Renal pelvis (tissue), 4 donors: ENCODE results near the gene MATCAP1. TPM values are rescaled to one million over a fixed set of nuclear protein-coding genes. Genes with fewer than 3 reads are reported as not detected.

Source experiments
- DNase-seq: peaks from one replicate; pipeline ENCODE4 v3.0.0-alpha.2; 2013
- polyA plus RNA-seq, 3 donors: library from polyadenylated mRNA; unstranded; fragments of 120-200 nt; gene quantifications; one replicate each; pipeline ENCODE4 v1.2.1, GENCODE V29; 2013; ENCODE audit not compliant: insufficient read length in 3 of 3

Gene MATCAP1
- polyA plus RNA-seq, 3 donors, result 34.7 to 53.0 (median 50.1) TPM

DNA sequence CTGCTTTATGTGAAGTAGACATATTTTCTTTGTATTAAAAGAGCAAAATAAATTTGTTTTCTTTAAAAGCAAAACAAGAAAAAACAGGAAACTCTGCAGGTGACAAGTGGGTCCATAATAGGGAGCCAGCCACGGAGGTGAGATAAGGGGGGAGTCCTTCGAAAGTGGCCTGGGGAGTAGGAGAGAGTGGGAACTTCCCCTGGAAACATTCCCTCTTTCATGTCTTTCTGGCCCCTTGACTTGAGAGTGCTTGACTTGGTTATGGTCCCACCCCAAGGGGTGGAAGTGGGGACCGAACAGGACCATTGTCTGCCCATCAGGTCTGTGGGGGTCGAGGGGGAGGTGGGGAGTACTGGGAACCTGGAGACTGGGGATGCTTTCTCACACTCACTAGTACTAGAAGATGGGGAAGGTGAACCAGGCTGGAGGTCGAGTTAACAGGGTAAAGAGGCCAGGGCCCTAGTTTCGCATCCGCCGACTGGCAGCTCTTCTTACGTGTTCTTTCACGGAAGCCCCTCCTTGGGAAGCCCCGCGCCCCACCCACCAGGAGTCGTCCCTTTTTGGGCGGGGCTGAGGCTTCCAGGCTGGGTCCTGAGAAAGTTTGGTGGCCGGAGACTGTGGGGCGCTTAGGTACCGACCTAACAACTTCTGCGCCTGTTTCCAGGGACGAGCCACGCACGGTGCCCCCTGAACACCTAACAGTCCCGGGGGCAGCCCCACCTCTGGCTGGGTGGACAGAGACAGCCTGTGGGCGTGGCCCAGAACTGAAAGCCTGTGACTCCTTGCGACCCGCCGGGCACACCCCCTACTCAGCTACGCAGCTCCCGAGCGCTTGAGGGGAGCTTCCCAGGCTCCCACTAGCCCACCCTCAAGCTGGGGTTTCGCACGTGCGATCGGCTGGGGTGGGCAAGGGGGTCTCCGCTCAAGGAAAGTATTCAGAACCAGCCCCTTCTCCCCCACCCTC lies 24.8 kb downstream of the MATCAP1 start:
- no peak for DNase-seq

DNA sequence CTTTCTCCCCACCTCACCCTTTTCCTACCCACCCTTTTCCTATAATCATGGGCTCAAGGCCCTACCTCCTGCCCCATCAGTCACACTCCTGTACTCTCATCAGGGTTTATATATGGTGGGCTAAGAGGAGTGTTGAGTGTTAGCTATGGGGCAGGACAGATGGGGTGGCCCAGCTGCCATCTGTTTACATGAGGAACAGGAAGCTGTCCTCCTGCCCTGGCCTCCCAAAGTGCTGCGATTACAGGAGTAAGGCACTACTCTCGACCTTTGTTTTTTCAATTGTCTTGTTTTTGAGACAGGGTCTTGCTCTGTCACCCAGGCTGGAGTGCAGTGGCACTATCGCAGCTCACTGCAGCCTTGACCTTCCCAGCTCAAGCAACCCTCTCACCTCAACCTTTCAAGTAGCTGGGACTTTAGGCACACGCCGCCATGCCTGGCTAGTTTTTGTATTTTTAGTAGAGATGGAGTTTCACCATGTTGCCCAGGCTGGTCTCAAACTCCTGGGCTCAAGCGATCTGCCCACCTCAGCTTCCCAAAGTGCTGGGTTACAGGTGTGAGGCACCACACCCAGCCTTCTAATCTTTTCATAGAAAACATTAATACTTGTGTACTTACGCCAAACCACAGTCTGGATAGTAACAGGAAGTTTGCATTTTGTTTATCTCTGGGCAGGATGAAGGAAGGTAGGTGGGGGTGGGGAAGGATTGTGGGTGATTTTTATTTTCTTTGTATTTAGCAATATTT lies 25.7 kb downstream of the MATCAP1 start:
- DNase-seq, result no peak

DNA sequence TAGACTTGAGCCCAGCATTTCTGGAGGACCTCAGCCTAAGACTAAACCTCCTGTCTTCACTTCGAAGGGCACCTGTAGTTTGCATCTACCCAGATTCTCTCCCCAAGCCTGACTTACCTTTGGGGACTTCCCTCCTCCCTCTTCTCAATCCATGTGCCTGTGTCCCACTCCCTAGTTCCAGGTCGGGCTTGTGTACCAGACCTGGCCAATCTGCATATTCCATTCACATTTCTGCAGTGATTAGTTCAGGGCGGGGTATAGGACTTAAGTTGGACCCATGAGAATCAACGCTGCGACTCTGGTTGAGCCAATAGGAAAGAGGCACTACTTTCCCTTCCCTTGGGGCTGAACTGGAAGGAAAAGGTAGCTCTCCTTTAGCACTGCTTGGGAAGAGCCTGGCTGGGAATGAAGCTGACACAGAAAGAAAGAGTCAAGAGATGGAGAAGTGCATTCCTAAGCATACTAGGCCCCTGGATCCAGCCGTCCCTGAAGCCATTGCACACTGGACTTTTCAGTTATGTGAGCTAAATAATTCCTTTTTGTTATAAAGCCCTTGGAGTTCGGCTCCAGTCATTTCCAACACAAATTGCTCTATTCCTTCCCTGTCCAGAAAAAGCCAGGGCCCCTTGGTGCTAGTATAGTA lies 26.5 kb downstream of the MATCAP1 start:
- no peak for DNase-seq

DNA sequence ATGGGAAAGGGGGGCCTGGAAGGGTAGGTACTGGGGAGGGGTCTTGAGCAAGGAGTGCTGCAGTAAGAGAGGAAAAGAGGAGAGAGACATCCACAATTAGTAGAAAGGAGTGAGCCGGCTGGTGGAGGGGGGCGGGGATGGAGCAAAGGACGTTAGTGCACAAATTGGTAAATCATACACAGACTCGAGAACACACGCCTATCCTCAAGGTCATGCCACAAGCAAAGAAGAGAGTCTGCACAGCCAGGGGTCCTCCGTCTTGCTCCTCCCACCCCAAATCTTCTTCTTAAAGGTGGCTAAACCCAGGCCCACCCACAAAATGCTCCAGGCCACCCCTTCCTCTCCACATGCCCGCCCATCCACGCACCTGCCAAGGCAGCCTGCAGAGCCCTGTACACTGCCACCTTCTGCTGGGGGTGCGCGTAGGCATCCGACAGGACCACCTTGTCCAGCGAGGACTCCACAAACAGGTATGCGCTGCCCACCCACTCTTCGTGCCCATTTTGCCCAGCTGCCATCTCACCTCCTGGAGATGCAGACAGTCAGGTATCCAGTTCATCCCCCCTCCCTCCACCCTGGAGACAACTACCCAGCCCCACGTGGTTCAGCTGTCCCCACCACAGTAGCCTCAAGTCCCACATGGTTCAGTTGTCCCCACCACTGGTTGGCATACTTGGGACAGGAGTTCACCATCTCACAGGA lies 27.5 kb downstream of the MATCAP1 start:
- no peak for DNase-seq

DNA sequence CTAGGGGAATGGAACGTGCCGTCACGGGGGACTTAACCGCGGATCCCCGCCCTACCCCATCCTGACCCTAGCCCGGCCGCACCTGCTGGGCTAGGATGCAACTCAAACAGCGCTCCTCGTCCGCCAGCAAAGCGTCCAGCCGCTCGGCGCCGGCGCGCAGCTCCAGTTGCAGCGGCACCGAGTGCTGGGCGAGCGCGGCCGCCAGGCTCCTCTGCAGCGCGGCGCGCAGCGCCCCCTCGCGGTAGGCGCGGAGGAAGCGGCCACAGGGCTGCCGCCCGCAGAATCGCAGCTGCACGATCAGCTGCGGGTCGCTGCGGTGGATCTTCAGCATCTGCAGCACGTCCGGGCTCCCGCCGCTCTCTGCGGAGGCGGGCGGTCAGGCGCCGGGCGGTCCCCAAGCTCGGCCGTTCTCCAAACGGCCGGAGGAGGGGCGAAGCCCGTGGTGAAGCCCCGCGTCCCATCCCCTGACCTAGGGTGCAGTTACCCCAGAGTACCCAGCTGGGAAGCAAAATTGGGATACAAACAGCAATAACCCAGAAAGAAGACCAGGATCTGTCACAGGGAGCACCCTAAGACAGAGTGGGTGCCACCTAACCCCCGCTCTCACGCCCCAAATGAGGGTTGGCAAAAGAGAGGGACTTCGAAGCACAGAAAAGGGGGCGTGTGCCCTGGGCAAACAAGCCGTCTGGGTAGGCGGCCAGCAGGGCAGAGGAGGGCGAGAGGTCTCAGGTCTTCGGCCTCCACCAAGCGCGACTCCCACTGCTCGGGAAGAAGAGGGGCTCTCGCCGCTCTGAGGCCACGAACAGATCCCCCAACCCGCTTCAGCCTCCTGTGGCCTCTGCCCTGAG lies 28.2 kb downstream of the MATCAP1 start:
- DNase-seq, result peak; percentile 69

DNA sequence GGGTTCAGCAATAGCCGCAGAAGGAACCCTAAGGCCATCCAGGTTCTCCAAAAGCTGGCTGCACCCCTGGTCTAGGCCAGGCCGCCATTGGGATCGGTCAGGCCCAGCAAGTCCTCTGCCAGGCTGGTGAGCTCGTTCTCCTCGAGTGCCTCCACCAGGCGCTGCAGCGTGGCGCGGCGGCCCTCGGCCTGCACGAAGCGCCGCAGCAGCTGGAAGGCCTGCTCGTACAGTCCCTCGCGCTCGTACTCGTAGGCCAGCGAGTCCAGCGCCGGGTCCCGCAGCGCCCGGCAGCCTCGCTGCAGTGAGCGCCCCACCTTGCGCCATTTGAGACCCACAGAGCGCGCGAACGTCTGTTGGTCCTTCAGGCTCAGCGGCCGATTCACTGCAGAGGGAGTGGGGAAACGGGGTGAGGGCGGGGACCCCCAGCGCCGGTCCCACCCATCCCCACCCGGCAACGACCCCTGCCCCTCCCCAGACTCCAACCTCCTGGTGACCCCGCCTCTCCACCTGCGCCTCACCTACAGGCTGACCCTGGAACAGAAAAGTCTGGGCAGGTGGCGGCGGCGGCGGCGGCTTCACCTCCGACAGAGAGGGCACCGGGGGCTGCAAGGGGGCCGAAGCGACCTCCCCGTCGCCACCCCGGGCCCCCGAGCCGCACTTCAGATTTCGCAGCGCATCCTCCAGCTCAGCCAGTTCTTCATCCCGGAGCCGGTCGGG lies 29.0 kb downstream of the MATCAP1 start:
- no peak for DNase-seq

DNA sequence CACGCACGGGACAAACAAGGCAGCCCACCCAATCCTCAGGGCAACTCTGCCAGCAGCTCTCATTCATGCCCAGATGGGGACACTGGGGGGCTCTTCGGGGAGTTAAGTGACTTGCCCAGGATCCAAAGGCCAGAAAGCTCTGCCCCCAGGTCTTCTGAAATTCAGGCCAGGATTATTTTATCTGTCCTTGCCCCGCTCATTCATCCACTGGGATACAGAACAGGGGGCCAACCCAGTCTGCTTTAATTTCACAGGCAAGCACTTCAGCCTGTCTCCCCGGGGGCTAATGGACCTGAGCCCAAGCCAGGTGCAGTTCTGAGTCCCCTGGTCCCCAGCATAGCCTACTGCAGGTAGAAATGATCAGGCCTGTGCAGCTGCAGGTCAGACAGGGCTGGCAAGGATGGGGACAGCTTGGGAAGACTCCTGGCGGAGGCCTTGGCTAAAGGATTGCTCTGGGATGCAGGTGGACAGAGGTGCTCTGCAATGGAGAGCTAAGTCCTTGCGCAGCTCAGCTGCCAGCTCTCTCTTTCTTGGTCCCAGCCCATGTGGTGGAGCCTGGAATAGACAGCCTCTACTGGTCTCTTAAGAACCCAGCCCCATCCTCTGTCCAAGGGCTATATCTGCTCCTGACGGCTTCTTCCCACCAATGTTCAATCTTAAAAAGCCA lies 32.2 kb downstream of the MATCAP1 start:
- DNase-seq, result no peak

DNA sequence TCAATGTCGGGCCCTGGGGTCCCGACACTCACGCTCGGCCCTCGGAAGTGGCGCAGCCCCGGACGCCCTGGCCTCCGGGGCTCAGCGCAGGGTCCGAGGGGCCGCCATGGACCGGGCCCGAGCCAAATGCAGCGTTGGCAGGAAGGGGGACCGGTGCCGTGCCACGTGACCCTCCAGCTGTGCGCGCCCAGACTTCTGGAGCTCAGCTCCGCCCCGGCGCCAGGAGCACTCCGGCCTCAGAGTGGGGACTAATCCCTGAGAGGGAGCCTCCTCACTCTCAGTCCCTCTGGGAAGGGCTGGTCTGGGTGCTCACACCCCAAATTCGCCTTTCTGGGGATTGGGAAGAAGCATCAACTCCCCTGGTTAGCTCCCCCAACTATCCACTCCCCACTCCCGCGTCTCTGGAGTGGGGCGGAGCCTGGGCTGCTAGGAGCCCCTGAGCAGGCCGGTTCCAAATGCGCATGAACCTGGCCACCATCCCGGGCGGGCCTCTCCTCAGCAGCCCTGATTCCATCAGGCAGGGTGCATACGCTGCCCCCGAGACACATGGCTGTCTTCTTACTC lies 32.8 kb downstream of the MATCAP1 start, which contains the start of gene B3GNT9:
Gene B3GNT9 (minus strand): TSS at position 166 of the 564 bp plus-strand sequence. CDS start 513 bp downstream, outside the sequence.
- DNase-seq, result peak; percentile 70

DNA sequence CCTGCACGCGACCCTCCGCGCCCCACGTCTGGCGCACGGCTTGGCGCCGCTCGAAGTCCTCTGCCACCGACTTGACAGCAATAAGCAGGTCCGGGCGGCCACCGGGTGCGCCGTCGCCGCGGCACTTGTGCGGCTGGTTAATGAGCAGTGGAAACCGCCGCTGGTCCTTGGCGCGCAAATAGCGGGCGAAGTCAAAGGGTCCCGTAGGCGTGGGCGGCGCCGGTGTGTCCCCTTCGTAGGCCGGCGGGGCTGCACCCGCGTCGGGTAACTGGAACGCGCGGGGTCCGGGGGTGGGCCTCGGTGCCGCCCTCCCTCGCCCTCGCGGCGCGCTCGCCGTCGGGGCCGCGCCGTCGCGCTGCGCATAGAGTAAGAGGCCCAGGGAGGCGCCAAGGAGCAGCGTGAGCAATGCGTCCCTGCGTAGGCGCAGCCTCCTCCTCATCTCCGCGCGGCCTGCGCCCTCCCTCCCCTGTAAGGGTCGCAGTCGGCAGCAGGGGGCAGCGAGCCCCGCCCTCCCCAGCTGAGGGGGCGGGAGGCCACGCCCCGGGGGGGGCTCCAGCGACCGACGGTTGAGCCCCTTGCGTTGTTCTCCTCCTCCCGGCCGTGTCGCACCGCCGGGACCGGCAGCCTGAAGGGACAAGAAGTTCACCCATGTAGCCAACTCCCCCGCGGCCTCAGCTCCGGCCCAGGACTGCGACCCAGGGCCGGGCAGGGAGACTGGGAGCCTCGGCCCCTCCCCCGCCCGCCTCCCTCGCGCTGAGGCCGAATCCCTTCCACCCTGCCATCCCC lies 33.5 kb downstream of the MATCAP1 start:
- DNase-seq, result no peak

DNA sequence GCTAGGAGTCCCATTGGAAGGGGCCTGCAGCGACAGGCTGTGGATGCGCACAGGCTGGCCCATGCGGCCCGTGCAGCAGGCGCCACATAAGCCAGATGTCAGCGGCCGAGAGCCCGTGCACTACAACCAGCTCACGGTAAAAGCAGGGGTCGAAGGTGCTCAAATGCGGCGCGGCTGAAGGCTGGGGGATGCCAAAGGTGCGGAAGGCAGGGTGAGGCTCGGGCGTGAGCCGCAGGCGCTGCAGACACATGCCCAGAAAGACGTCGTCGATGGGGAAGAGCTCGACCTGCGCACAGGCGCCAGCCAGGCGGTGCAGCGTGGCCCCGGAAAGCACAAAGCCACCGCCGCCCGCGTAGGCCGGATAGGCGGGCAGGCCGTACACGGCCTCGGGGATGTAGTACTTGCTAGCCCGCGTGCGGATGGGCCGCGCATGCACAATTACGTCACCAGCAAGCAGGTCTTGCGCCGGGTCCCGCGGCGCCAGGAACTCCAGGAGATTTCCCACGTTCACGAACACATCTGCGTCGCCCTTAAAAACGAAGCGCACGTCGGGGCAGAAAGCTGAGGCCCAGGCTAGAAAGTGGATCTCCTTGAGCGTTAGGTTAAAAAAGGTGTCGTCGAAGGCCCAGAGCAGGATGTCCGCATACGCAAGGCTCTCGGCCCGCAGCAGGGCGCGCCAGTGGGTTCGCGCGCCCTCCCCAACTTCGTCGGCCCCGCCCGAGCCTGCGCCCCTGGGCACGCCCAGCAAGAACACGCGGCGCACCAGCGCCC lies 34.3 kb downstream of the MATCAP1 start:
- DNase-seq, result no peak

DNA sequence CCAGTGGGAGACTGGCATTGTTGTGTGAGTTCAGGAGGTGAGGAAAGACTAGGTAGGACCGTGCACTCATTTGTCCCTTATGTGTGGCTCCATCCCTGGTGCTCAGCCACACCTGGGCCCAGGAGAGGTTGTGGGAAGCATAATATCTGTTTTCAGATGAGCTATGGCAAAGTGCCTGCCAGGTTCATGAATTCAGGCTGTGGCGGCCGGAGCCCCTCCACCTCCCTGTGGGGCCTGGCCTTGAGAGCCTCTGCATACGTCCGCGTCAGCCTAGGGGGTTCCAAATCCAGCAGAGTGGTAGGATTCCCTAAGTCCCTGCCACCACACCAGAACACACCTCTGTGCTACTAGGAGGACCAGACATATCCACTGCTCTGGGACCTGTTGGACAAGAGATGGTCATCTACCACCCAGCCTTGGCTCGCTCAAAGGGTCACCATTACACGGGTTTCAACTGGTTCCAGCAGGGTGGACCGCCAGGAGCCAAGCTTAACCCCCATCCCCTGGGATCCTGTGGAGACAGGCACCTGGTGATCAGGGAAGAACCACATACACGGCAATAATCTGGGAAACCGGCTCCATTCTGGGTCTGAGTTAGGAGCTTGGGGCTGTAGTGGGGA lies 35.0 kb downstream of the MATCAP1 start:
- no peak for DNase-seq

DNA sequence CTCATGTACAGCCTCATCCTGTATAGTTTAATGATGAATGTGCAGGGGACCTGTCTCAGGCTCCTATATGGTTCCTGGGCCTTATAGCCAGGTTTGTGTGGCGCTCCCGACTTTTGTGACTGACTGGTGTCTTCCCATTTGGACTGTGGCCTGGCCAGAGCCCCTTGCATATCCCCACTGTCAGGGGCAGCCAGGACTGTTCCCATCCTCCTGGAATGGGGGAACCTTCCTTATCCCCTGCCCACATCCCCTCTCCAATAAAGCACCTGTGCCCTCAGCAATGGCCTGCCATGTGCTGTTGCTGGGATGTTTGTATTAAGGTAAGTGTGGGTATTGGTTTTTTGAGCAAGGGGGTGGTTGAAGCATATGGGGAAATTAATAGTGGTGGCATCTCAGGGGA lies 35.5 kb downstream of the MATCAP1 start:
- DNase-seq, result no peak

DNA sequence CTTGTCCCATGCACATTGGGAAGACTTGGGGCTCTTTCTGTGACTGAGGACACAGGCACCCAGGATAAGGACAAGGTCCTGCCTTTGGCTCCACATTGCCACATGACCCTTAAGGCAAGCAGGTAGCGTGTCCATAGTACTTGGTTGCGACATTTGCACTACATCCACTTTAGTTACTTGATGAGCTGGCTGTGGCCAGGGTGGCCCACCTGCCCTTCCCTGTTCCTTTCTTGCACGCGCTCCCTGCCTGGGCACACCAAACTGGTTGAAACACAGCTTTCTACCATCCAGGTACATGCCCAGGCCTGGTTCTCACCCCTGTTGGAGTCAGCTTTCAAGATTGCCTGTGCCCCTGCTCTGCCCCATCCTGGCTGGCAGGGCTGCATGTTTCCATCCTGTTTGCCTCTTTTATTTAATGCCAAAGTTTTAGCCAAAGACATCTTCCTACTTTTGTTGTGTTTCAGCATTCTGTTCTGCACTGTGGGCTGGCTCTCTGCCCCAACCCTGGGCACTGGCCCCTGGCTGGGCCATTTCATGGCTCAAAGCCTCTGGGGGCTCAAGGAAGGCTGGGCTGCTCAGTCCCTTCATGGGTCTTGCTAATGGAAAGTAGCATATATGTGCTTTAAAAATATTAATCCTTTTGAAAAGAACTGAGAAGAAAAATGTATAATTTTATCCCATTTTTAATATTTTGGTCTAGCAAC lies 36.2 kb downstream of the MATCAP1 start:
- DNase-seq, result no peak

DNA sequence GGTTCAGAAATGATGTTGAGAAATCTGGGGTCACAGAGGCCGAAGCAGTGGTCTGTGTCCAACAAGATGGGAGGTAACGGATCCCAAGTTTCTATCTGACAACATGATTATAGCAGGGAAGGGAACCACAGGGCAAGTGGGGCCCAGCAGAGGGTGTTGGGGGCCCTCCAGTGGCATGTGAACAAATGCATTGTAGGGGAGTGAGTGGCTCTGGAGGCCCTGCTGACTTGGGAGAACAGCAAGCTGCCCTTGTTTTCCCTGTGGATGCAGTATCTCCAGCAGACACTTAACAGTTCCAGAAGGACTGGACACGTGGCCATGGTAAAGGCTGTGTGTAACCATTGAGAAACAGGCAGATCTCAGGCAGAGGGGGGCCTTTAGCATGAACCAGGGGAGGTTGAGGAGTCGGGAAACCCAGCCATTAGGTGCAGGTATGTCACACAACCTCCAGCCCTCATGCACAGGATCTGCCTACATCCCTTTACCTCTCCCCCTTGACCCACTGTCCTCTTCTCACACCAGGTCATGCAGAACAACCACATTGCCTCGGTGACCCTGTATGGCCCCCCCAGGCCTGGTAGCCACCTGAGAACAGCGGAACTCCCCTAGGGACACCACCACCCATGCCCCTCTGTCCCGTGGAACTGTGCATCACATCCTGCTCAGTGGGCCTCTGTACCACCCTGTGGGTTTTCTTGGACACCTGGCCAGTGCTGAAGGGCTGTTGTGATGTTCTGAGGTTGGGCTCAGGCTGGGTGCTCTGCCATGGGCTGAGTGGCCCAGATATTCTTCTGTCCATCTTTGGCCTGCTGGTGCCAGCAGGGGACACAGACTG lies 37.0 kb downstream of the MATCAP1 start:
- DNase-seq, result no peak

DNA sequence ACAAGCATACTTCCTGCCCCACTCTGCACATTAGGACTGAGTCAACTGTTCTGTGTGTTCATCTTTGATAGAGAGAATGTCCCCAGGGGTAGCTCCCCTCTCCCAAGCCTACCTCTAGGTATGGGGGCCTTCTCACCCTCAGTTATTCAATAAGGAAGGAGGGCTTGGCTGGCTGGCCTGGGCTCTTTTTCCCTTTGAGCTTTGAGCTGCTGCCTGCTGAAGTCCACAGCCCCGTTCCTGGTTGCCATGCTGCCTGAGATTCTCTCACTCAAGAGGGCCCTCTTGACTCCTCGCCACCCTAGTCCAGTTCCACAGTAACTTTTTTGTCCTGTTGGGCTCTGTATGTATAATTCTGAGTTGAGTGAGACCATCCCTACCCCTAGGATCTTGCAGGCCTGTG lies 38.0 kb downstream of the MATCAP1 start:
- DNase-seq, result no peak
